Body of pancreas (tissue), 4 donors: ENCODE results near the gene TDRD9. TPM values are rescaled to one million over a fixed set of nuclear protein-coding genes. Genes with fewer than 3 reads are reported as not detected.

Experiments
- ATAC-seq: fragments of 150-250 bp; one replicate; pipeline ENCODE4 v1.9.1; 2016
- DNase-seq, 4 donors: peaks; one replicate each; pipeline ENCODE4 v3.0.0-alpha.2; 2019
- H3K27ac ChIP-seq, 4 donors: fragments of 200-600 bp; sonication (generic); 1 replicate in 3 of 4; 2 replicates in 1 of 4; pipeline versions ENCODE4 v1.5.1 to v1.6.1; 2016 to 2019; ENCODE audit warnings: mild to moderate bottlenecking in 1 of 4, mixed read lengths in 1 of 4, moderate library complexity in 1 of 4
- H3K27me3 ChIP-seq, 2 donors: fragments of 200-600 bp; sonication (generic); one replicate each; pipeline ENCODE4 v1.6.0; 2016; ENCODE audit warnings: mild to moderate bottlenecking in 1 of 2
- H3K36me3 ChIP-seq, 2 donors: fragments of 200-600 bp; sonication (generic); replicated peaks in 1 of 2; 2 replicates each; pipeline ENCODE4 v1.5.1; 2016; ENCODE audit warnings: low read depth in 2 of 2; ENCODE audit not compliant: insufficient read depth in 1 of 2
- H3K4me1 ChIP-seq: fragments of 200-600 bp; sonication (generic); one replicate; pipeline ENCODE4 v1.6.0; 2016
- H3K4me3 ChIP-seq, 2 donors: fragments of 200-600 bp; sonication (generic); 1 replicate in 1 of 2; 2 replicates in 1 of 2; pipeline ENCODE4 v1.5.1; 2016 to 2019
- H3K9me3 ChIP-seq, 3 donors: fragments of 200-600 bp; sonication (generic); 1 replicate in 2 of 3; 2 replicates in 1 of 3; pipeline ENCODE4 v1.5.1; 2016
- CTCF ChIP-seq, 7 experiments: fragments of 450-650 bp in 4 of 7; fragments of 200-600 bp in 3 of 7; sonication (generic) in 3 of 7; IDR thresholded peaks; one replicate each; pipeline ENCODE4 v1.5.1; 2016 to 2019; ENCODE audit warnings: antibody characterized with exemption in 7 of 7
- POLR2A ChIP-seq, 3 donors: fragments of 450-650 bp; IDR thresholded peaks; one replicate each; pipeline ENCODE4 v1.6.1; 2016; ENCODE audit warnings: antibody characterized with exemption in 3 of 3, mild to moderate bottlenecking in 2 of 3
- WGBS, 2 donors: methylation state at CpG; one replicate each; pipeline ENCODE4 v1.1.5; 2017; 5-methylcytosine and 5-hydroxymethylcytosine counted together
- intact Hi-C: fragments of 100-400 bp; cut with DNase I; formaldehyde crosslinking; loops from one replicate; pipeline ENCODE4 v1.15.1; 2023
- total RNA-seq, 2 donors: library from RNA; depleted of rRNA; stranded (reverse); fragments of >200 nt; gene quantifications; one replicate each; pipeline ENCODE4 v1.1.0, GENCODE V29; 2016

TDRD9 gene
- total RNA-seq, 2 donors from 2014 or later: 2.0 to 4.7 TPM

- DNase-seq (no peak), ATAC-seq (peak; percentile 8)
- TF ChIP-seq CTCF (IDR thresholded peaks at IDR 0.05) (no peak), POLR2A (IDR thresholded peaks at IDR 0.05) (no peak)
- H3K27me3 ChIP-seq: no peaks in the 10 kb centered on the region
- peak overlapping the region; percentile 86 to 92 (median 90) for H3K27ac ChIP-seq
- no peaks in the 10 kb centered on the region for H3K9me3 ChIP-seq
- WGBS, 2 donors: 64 to 76% methylated on average over 8 of the region's 8 CpGs
- no peak overlapping the region for H3K4me3 ChIP-seq
- no peaks in the 10 kb centered on the region for H3K36me3 ChIP-seq
- peaks cover 89% of the 10 kb centered on the region for H3K4me1 ChIP-seq
- intact Hi-C loops: no loop called here
These were observed 36.0 kb upstream of the TDRD9 start for GRCh38 chr14:103892247-103892646.

- Histone ChIP-seq H3K9me3 (no peaks in the 10 kb centered on the region), H3K36me3 (no peaks in the 10 kb centered on the region), H3K27ac (peak overlapping the region; percentile 13 to 71 (median 48)), H3K27me3 (no peaks in the 10 kb centered on the region), H3K4me1 (peaks cover 90% of the 10 kb centered on the region), H3K4me3 (no peak overlapping the region)
- TF ChIP-seq POLR2A (IDR thresholded peaks at IDR 0.05): no peak
- TF ChIP-seq CTCF (IDR thresholded peaks at IDR 0.05): no peak
- intact Hi-C loops: no loop called here
- no peak for DNase-seq
- 56 to 60% methylated on average over 3 to 26 of the region's 26 CpGs for WGBS, 2 donors
- no peak for ATAC-seq
These were observed 34.1 kb upstream of the TDRD9 start for GRCh38 chr14:103894034-103894722.

- Histone ChIP-seq H3K9me3 (no peaks in the 10 kb centered on the region), H3K36me3 (no peaks in the 10 kb centered on the region), H3K27me3 (no peaks in the 10 kb centered on the region), H3K4me3 (no peak overlapping the region), H3K27ac (peak overlapping the region; percentile 13 to 71 (median 48)), H3K4me1 (peaks cover 85% of the 10 kb centered on the region)
- no peak for ATAC-seq
- WGBS, 2 donors: 34 to 51% methylated on average over 4 to 7 of the region's 7 CpGs
- TF ChIP-seq CTCF (IDR thresholded peaks at IDR 0.05) (no peak), POLR2A (IDR thresholded peaks at IDR 0.05) (no peak)
- DNase-seq: peak in 1 of 4 donors; percentile 34
- intact Hi-C loops: no loop called here
These were observed 33.6 kb upstream of the TDRD9 start for GRCh38 chr14:103894723-103895059.

GRCh38 chr14:103896578-103896977, 31.7 kb upstream of the TDRD9 start:
- H3K9me3 ChIP-seq: no peaks in the 10 kb centered on the region
- peaks cover 72% of the 10 kb centered on the region for H3K4me1 ChIP-seq
- H3K4me3 ChIP-seq: no peak overlapping the region
- no peaks in the 10 kb centered on the region for H3K27me3 ChIP-seq
- ATAC-seq (no peak), DNase-seq (no peak)
- no peak for TF ChIP-seq CTCF (IDR thresholded peaks at IDR 0.05)
- no peak for TF ChIP-seq POLR2A (IDR thresholded peaks at IDR 0.05)
- no peaks in the 10 kb centered on the region for H3K36me3 ChIP-seq
- H3K27ac ChIP-seq: peak overlapping the region; percentile 18 to 63 (median 62)
- intact Hi-C loops: no loop called here
- 64 to 66% methylated on average over 6 of the region's 6 CpGs for WGBS, 2 donors
